H9 (cell line): ENCODE measurements around the gene RGS6. TPM values are rescaled to one million over a fixed set of nuclear protein-coding genes. Genes with fewer than 3 reads are reported as not detected.

ENCODE experiments used
- DNase-seq: peaks from one replicate; pipeline ENCODE4 v3.0.0-alpha.2; 2017
- H2AFZ ChIP-seq: one replicate; pipeline ENCODE4 v1.6.1; 2013; ENCODE audit warnings: mild to moderate bottlenecking, low read length, control low read depth, moderate library complexity
- H2AK5ac ChIP-seq: 2 replicates; pipeline ENCODE4 v1.6.1; 2013; ENCODE audit warnings: low read length, control low read depth, mixed read lengths; ENCODE audit not compliant: insufficient read length
- H2BK120ac ChIP-seq: one replicate; pipeline ENCODE4 v1.6.1; 2013; ENCODE audit warnings: low read depth, mild to moderate bottlenecking, low read length, control low read depth, inconsistent platforms; ENCODE audit not compliant: poor library complexity, severe bottlenecking
- H2BK12ac ChIP-seq: 2 replicates; pipeline ENCODE4 v1.6.1; 2013; ENCODE audit warnings: low read length, control low read depth, mixed read lengths, low read depth; ENCODE audit not compliant: insufficient read length
- H2BK15ac ChIP-seq: 2 replicates; pipeline ENCODE4 v1.6.1; 2013; ENCODE audit warnings: low read depth, low read length, control low read depth
- H2BK20ac ChIP-seq: one replicate; pipeline ENCODE4 v1.6.1; 2013; ENCODE audit warnings: low read depth, mild to moderate bottlenecking, low read length, control low read depth, inconsistent platforms; ENCODE audit not compliant: poor library complexity, severe bottlenecking
- H2BK5ac ChIP-seq: 2 replicates; pipeline ENCODE4 v1.6.1; 2013; ENCODE audit warnings: low read length, control low read depth, mixed read lengths; ENCODE audit not compliant: insufficient read length
- H3K14ac ChIP-seq: 2 replicates; pipeline ENCODE4 v1.6.1; 2013; ENCODE audit warnings: low read length, control low read depth; ENCODE audit not compliant: insufficient read depth
- H3K18ac ChIP-seq: 2 replicates; pipeline ENCODE4 v1.6.1; 2013; ENCODE audit warnings: low read depth, mild to moderate bottlenecking, mixed read lengths, low read length, control low read depth; ENCODE audit not compliant: insufficient read length
- H3K23ac ChIP-seq: 2 replicates; pipeline ENCODE4 v1.6.1; 2013; ENCODE audit warnings: low read length, control low read depth, mixed read lengths, low read depth; ENCODE audit not compliant: insufficient read length
- H3K23me2 ChIP-seq: 2 replicates; pipeline ENCODE4 v1.6.1; 2013; ENCODE audit warnings: low read depth, mild to moderate bottlenecking, mixed read lengths, low read length, control low read depth; ENCODE audit not compliant: insufficient read length, poor library complexity, severe bottlenecking
- H3K27ac ChIP-seq: 2 replicates; pipeline ENCODE4 v1.5.1; 2013; ENCODE audit warnings: low read length, control low read depth, mixed read lengths, low read depth; ENCODE audit not compliant: insufficient read length
- H3K27me3 ChIP-seq: 2 replicates; pipeline ENCODE4 v1.6.1; 2013; ENCODE audit warnings: low read length, control low read depth, inconsistent platforms; ENCODE audit not compliant: insufficient read depth
- H3K4ac ChIP-seq: 2 replicates; pipeline ENCODE4 v1.6.1; 2013; ENCODE audit warnings: low read depth, mild to moderate bottlenecking, control low read depth, inconsistent platforms, low read length, moderate library complexity
- H3K4me1 ChIP-seq: 2 replicates; pipeline ENCODE4 v1.6.1; 2013; ENCODE audit warnings: low read length, control low read depth, inconsistent platforms; ENCODE audit not compliant: insufficient read depth
- H3K4me2 ChIP-seq: 2 replicates; pipeline ENCODE4 v1.6.1; 2013; ENCODE audit warnings: low read length, control low read depth, mixed read lengths; ENCODE audit not compliant: insufficient read length, insufficient read depth
- H3K56ac ChIP-seq: 2 replicates; pipeline ENCODE4 v1.6.1; 2013; ENCODE audit warnings: low read depth, mild to moderate bottlenecking, mixed read lengths, low read length, control low read depth; ENCODE audit not compliant: insufficient read length
- H3K79me1 ChIP-seq: 2 replicates; pipeline ENCODE4 v1.6.1; 2013; ENCODE audit warnings: low read depth, mild to moderate bottlenecking, moderate library complexity, low read length, control low read depth, inconsistent platforms; ENCODE audit not compliant: insufficient read depth, poor library complexity, severe bottlenecking
- H3K79me2 ChIP-seq: 2 replicates; pipeline ENCODE4 v1.6.1; 2013; ENCODE audit warnings: low read length, control low read depth, inconsistent platforms; ENCODE audit not compliant: insufficient read depth
- H3K9ac ChIP-seq: 2 replicates; pipeline ENCODE4 v1.6.1; 2013; ENCODE audit warnings: low read length, control low read depth, mixed read lengths; ENCODE audit not compliant: insufficient read length; ENCODE audit errors: extremely low read depth
- H3K9me3 ChIP-seq: one replicate; pipeline ENCODE4 v1.6.1; 2013; ENCODE audit warnings: low read depth, low read length, inconsistent platforms; ENCODE audit not compliant: control insufficient read depth
- H3T11ph ChIP-seq: one replicate; pipeline ENCODE4 v1.6.1; 2013; ENCODE audit warnings: mild to moderate bottlenecking, low read length, control low read depth, inconsistent platforms
- H4K20me1 ChIP-seq: one replicate; pipeline ENCODE4 v1.6.1; 2013; ENCODE audit not compliant: control insufficient read depth, insufficient read length, insufficient read depth
- H4K5ac ChIP-seq: 2 replicates; pipeline ENCODE4 v1.6.1; 2013; ENCODE audit warnings: low read depth, mild to moderate bottlenecking, mixed read lengths, low read length, control low read depth; ENCODE audit not compliant: insufficient read length
- H4K8ac ChIP-seq: replicated peaks from 2 replicates; pipeline ENCODE4 v1.6.1; 2013; ENCODE audit warnings: low read length, control low read depth, mixed read lengths, low read depth; ENCODE audit not compliant: insufficient read length
- H4K91ac ChIP-seq: 2 replicates; pipeline ENCODE4 v1.6.1; 2013; ENCODE audit warnings: low read depth, mild to moderate bottlenecking, moderate library complexity, mixed read lengths, low read length, control low read depth; ENCODE audit not compliant: insufficient read length
- H3K27ac Mint-ChIP-seq, 3 experiments: 2 replicates in 2 of 3; 3 replicates in 1 of 3; pipeline ENCODE4 v1.8.0; 2020 to 2021; ENCODE audit warnings: mixed read lengths in 3 of 3, mild to moderate bottlenecking in 1 of 3, moderate library complexity in 1 of 3
- H3K27me3 Mint-ChIP-seq: 2 replicates; pipeline ENCODE4 v1.8.0; 2021; ENCODE audit warnings: low read depth, mild to moderate bottlenecking, moderate library complexity, mixed read lengths
- H3K36me3 Mint-ChIP-seq, 3 experiments: 2 replicates in 2 of 3; 3 replicates in 1 of 3; pipeline ENCODE4 v1.8.0; 2020 to 2021; ENCODE audit warnings: low read depth in 3 of 3, mixed read lengths in 3 of 3; ENCODE audit not compliant: insufficient read depth in 1 of 3
- H3K4me1 Mint-ChIP-seq, 2 experiments: 2 replicates each; pipeline ENCODE4 v1.8.0; 2020; ENCODE audit warnings: mixed read lengths in 2 of 2
- H3K4me3 Mint-ChIP-seq, 2 experiments: 2 replicates in 1 of 2; 3 replicates in 1 of 2; pipeline ENCODE4 v1.8.0; 2020 to 2021; ENCODE audit warnings: mild to moderate bottlenecking in 2 of 2, mixed read lengths in 2 of 2, moderate library complexity in 1 of 2
- H3K9me3 Mint-ChIP-seq, 2 experiments: 2 replicates in 1 of 2; 3 replicates in 1 of 2; pipeline ENCODE4 v1.8.0; 2020; ENCODE audit warnings: mild to moderate bottlenecking in 2 of 2, mixed read lengths in 2 of 2, moderate library complexity in 1 of 2
- WGBS: extraction: QIAGEN DNeasy Blood & Tissue Kit; methylation state at CpG from one replicate; pipeline ENCODE4 v1.1.7; 2013; ENCODE audit warnings: missing lambda C conversion rate, low lambda C conversion rate, mixed read lengths; ENCODE audit not compliant: insufficient read length; ENCODE audit errors: extremely low coverage; 5-methylcytosine and 5-hydroxymethylcytosine counted together
- total RNA-seq: library from RNA; stranded (reverse); gene quantifications from 2 replicates; pipeline ENCODE4 v1.2.1, GENCODE V29; 2021
- TF ChIP-seq, protein P1 (sequence below): fragments of 200-600 bp; sonication (generic); conservative IDR thresholded peaks from 3 replicates; pipeline ENCODE4 v1.8.0; 2021; ENCODE audit warnings: antibody characterized with exemption, mild to moderate bottlenecking

The RGS6 gene
- total RNA-seq, 1 experiment from 2014 or later, result 3.0 TPM

DNA sequence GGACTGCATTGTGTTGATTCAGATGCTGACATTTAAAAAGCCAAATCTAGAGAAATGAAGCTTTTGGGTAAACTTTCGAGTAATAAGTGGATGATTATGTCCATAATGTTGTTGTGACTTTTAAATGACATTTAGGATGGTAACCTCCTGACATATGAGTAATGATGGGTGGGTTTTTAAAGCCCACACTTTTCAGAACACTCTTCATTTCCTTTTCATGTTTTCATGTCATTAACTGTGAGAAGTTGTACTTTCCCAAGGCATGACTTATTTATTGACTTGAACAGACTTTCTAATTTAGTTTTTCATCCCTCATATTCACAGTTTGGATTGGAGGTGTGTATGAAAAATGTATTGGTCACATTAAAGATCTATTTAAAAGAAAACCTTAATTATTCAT is 35.5 kb downstream of the RGS6 start:
- Histone ChIP-seq H4K8ac (no peak overlapping the region), H3K79me1 (no peaks in the 10 kb centered on the region), H3K23ac (no peak overlapping the region), H2AFZ (no peak overlapping the region), H4K20me1 (no peaks in the 10 kb centered on the region), H4K5ac (no peak overlapping the region), H2BK20ac (no peak overlapping the region), H4K91ac (no peak overlapping the region), H3T11ph (no peak overlapping the region), H2AK5ac (no peak overlapping the region), H3K18ac (no peak overlapping the region), H3K27ac (no peak overlapping the region), H3K9me3 (no peaks in the 10 kb centered on the region), H3K9ac (no peak overlapping the region), H3K14ac (no peak overlapping the region), H3K4ac (no peak overlapping the region), H2BK15ac (no peak overlapping the region), H3K56ac (no peak overlapping the region), H3K23me2 (no peaks in the 10 kb centered on the region), H3K27me3 (no peaks in the 10 kb centered on the region), H2BK120ac (no peak overlapping the region), H3K4me2 (no peak overlapping the region), H2BK5ac (no peak overlapping the region), H3K4me1 (no peaks in the 10 kb centered on the region), H3K79me2 (no peaks in the 10 kb centered on the region), H2BK12ac (no peak overlapping the region)
- TF ChIP-seq, protein P1, sequence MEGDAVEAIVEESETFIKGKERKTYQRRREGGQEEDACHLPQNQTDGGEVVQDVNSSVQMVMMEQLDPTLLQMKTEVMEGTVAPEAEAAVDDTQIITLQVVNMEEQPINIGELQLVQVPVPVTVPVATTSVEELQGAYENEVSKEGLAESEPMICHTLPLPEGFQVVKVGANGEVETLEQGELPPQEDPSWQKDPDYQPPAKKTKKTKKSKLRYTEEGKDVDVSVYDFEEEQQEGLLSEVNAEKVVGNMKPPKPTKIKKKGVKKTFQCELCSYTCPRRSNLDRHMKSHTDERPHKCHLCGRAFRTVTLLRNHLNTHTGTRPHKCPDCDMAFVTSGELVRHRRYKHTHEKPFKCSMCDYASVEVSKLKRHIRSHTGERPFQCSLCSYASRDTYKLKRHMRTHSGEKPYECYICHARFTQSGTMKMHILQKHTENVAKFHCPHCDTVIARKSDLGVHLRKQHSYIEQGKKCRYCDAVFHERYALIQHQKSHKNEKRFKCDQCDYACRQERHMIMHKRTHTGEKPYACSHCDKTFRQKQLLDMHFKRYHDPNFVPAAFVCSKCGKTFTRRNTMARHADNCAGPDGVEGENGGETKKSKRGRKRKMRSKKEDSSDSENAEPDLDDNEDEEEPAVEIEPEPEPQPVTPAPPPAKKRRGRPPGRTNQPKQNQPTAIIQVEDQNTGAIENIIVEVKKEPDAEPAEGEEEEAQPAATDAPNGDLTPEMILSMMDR, result no peak
- H3K27ac Mint-ChIP-seq, result no peak overlapping the region
- no peaks in the 10 kb centered on the region for H3K9me3 Mint-ChIP-seq
- H3K27me3 Mint-ChIP-seq, result peaks cover 1% of the 10 kb centered on the region; the same call in 1 of the 2 replicates
- H3K4me3 Mint-ChIP-seq, result no peak overlapping the region
- H3K36me3 Mint-ChIP-seq, result peaks cover 0 to 2% (median 0%) of the 10 kb centered on the region in 3 experiments; a peak in 3 of 7 replicates
- no CpG with 5 or more reads among the region's 1 CpG for WGBS
- peaks cover 0 to 3% of the 10 kb centered on the region in 2 experiments; a peak in 1 of 4 replicates for H3K4me1 Mint-ChIP-seq
- DNase-seq, result no peak
